ENCODE measurements around the gene CHID1. TPM values are rescaled to one million over a fixed set of nuclear protein-coding genes. Genes with fewer than 3 reads are reported as not detected.

The CHID1 gene
- total and polyA plus RNA-seq, 2 of the 4 experiments (the other 2 are of a cell fraction), result 34.2 to 121 TPM

- Histone ChIP-seq H3K9me1 (ENCODE audit: insufficient read depth, low read length) (0 out of 2 replicates have a peak, but pooled peaks cover 10% of the 10 kb centered on the region), H2AK9ac (replicated peaks; ENCODE audit: low read depth, low read length, poor library complexity) (no peak overlapping the region), H3K36me3 (ENCODE audit: control insufficient read depth, insufficient read depth, low read length) (peaks cover 30% of the 10 kb centered on the region), H2BK15ac (ENCODE audit: low read depth, low read length) (no peak overlapping the region), H3K56ac (ENCODE audit: extremely low read depth, insufficient read depth, low read length) (no peak overlapping the region), H3K27ac (ENCODE audit: insufficient read depth, low read length) (no peak overlapping the region), H4K20me1 (ENCODE audit: insufficient read depth, low read length) (no peaks in the 10 kb centered on the region; the same call in none of the 2 replicates), H4K5ac (ENCODE audit: low read depth, low read length) (no peak overlapping the region), H3K18ac (ENCODE audit: low read depth, low read length) (no peak overlapping the region), H2BK5ac (ENCODE audit: low read depth, low read length, poor library complexity, severe bottlenecking) (no peak overlapping the region), H3K14ac (replicated peaks; ENCODE audit: low read depth, low read length) (no peak overlapping the region), H3K9me3 (ENCODE audit: control insufficient read depth, insufficient read depth, low read length) (no peaks in the 10 kb centered on the region), H3K9ac (ENCODE audit: low read depth, low read length) (no peak overlapping the region), H3K4me3 (ENCODE audit: insufficient read depth, low read depth, low read length) (no peak overlapping the region), H3K4me2 (ENCODE audit: low read depth, low read length) (no peak overlapping the region), H3K23ac (ENCODE audit: low read depth, low read length) (no peak overlapping the region), H4K8ac (ENCODE audit: low read depth in 2 of 2, low read length in 2 of 2) (no peak overlapping the region), H3K27me3 (ENCODE audit: control insufficient read depth, insufficient read depth, low read length) (no peaks in the 10 kb centered on the region), H2AK5ac (ENCODE audit: low read depth, low read length) (no peak overlapping the region), H3K4ac (ENCODE audit: low read depth, low read length) (no peak overlapping the region), H2BK120ac (ENCODE audit: low read depth, low read length) (no peak overlapping the region), H2AFZ (replicated peaks; ENCODE audit: low read length, poor library complexity) (no peak overlapping the region), H2BK20ac (ENCODE audit: low read depth, low read length) (no peak overlapping the region), H4K91ac (ENCODE audit: insufficient read depth, low read depth, low read length) (no peak overlapping the region), H3K4me1 (ENCODE audit: control insufficient read depth, insufficient read depth, low read length) (peaks cover 3% of the 10 kb centered on the region; the same call in 1 of the 2 replicates), H3K79me1 (ENCODE audit: low read depth in 1 of 2, low read length in 2 of 2) (peaks cover 9 to 49% of the 10 kb centered on the region in 2 experiments)
- dilution Hi-C loops (cut with HindIII; ENCODE audit: low sequenced_read_pairs, unreplicated experiment) (no loop called here), in situ Hi-C loops (cut with MboI; ENCODE audit: low sequenced_read_pairs) (no loop called here), intact Hi-C loops (cut with micrococcal nuclease) (no loop called here)
- ChIA-PET POLR2A (ENCODE audit: unreplicated experiment) (interaction anchor here (0.6 kb wide), 1 partner anchor 10 kb away, joined by 6 read pairs; no protein-coding TSS in a partner anchor), CTCF (no interaction called here)
- DNase-seq (no peak), ATAC-seq (ENCODE audit: low read depth) (no peak)
- WGBS, 2 experiments (ENCODE audit: extremely low coverage in 2 of 2, insufficient read length in 1 of 2), result no CpG with 5 or more reads among the region's 7 CpGs
- no peak for TF ChIP-seq SMC3 (IDR thresholded peaks at IDR 0.05; ENCODE audit: low read depth, low read length)
- no peak for TF ChIP-seq RFX5 (IDR thresholded peaks at IDR 0.05; ENCODE audit: low read depth, low read length)
- TF ChIP-seq MXI1 (IDR thresholded peaks at IDR 0.05; ENCODE audit: borderline replicate concordance, low read depth, low read length), result no peak
- no peak for TF ChIP-seq ELK1 (IDR thresholded peaks at IDR 0.05; ENCODE audit: borderline replicate concordance, low read depth, low read length)
- no peak for TF ChIP-seq USF2 (IDR thresholded peaks at IDR 0.05; ENCODE audit: low read depth, low read length)
- TF ChIP-seq FOS (IDR thresholded peaks at IDR 0.05; ENCODE audit: low read depth, low read length), result no peak
- TF ChIP-seq RAD21 (IDR thresholded peaks at IDR 0.05; ENCODE audit: low read length), result no peak
- BruUV-seq (replicated peaks), result no TSS peak
Observed at GRCh38 chr11:905952-906351, 4.7 kb downstream of the CHID1 start.
